Measurements from ENCODE around the gene SHKBP1. TPM values are rescaled to one million over a fixed set of nuclear protein-coding genes. Genes with fewer than 3 reads are reported as not detected.
"Not testable (repeated sequence)": the region's sequence is repeated elsewhere in the genome, so short reads cannot be mapped to it uniquely, and the experiment has no call there.

Gene SHKBP1
- total and polyA plus RNA-seq, 2 of the 8 experiments (the other 6 are each of a cell fraction or from before 2014, with no cell fraction given) = 74.6 to 98.8 TPM

- not testable (repeated sequence) for DNase-seq (ENCODE audit: low read depth in 1 of 2, low spot score in 2 of 2)
- peaks cover 28 to 49% (median 42%) of the 10 kb centered on the region in 4 experiments for H3K27me3 ChIP-seq (replicated peaks in 1 of 4; ENCODE audit: control insufficient read depth in 3 of 4, extremely low read depth in 1 of 4, insufficient read depth in 3 of 4, low read length in 3 of 4)
These were observed 12.1 kb upstream of the SHKBP1 start for GRCh38 chr19:40564535-40564934.

More at GRCh38 chr19:40564535-40564934, 12.1 kb upstream of the SHKBP1 start:
- H4K20me1 ChIP-seq (replicated peaks in 1 of 2; ENCODE audit: control insufficient read depth in 1 of 2, insufficient read depth in 2 of 2, low read length in 2 of 2); H3K18ac ChIP-seq (ENCODE audit: extremely low read depth, low read length); H3K23me2 ChIP-seq (ENCODE audit: low read depth, low read length); FAIRE-seq; H3K36me3 ChIP-seq (ENCODE audit: control insufficient read depth in 2 of 4, insufficient read depth in 4 of 4, low read length in 3 of 4); H3K4me1 ChIP-seq (replicated peaks in 1 of 4; ENCODE audit: control insufficient read depth in 3 of 4, insufficient read depth in 4 of 4, low read length in 3 of 4); H2BK20ac ChIP-seq (ENCODE audit: low read length); H3K56ac ChIP-seq (replicated peaks; ENCODE audit: insufficient read length, low read depth, low read length); H2BK5ac ChIP-seq (ENCODE audit: low read depth, low read length); H3K4ac ChIP-seq (replicated peaks; ENCODE audit: insufficient read length, low read depth, low read length); H3K79me1 ChIP-seq (ENCODE audit: low read depth, low read length); H3K4me2 ChIP-seq (ENCODE audit: insufficient read depth in 1 of 2, low read depth in 2 of 2, low read length in 2 of 2); H4K5ac ChIP-seq (ENCODE audit: insufficient read length, low read depth, low read length); H4K91ac ChIP-seq (replicated peaks; ENCODE audit: insufficient read length, low read length); H2BK120ac ChIP-seq (replicated peaks; ENCODE audit: low read depth, low read length); H3K27ac ChIP-seq (ENCODE audit: low read depth, low read length); H3K14ac ChIP-seq (ENCODE audit: insufficient read length); H3K9me3 ChIP-seq (ENCODE audit: insufficient read depth in 2 of 2, low read depth in 1 of 2, low read length in 1 of 2); H2AK5ac ChIP-seq (ENCODE audit: low read depth, low read length); H4K8ac ChIP-seq (ENCODE audit: extremely low read depth, insufficient read depth, low read length); H3K4me3 ChIP-seq (ENCODE audit: extremely low read depth in 1 of 4, insufficient read depth in 2 of 4, low read depth in 3 of 4, low read length in 4 of 4); H2BK12ac ChIP-seq (ENCODE audit: low read depth, low read length); H2BK15ac ChIP-seq (ENCODE audit: low read length); H3K23ac ChIP-seq (ENCODE audit: insufficient read length); H3K79me2 ChIP-seq (ENCODE audit: control insufficient read depth in 1 of 2, insufficient read depth in 2 of 2, low read length in 2 of 2); H3K9ac ChIP-seq (replicated peaks in 1 of 4; ENCODE audit: extremely low read depth in 1 of 4, low read depth in 3 of 4, low read length in 3 of 4); H2AFZ ChIP-seq (ENCODE audit: low read length): not testable (repeated sequence)
- ChIA-PET CTCF (ENCODE audit: partially characterized antibody) (interaction anchor here (1.3 to 1.8 kb wide), 3 partner anchors 16 to 70 kb away, joined by 3 to 5 read pairs (median 4); no protein-coding TSS in a partner anchor), POLR2A (ENCODE audit: partially characterized antibody) (interaction anchor here (1.3 to 2.1 kb wide), 2 partner anchors 15 to 23 kb away, joined by 3 to 4 read pairs; no protein-coding TSS in a partner anchor)
- WGBS, 2 experiments (ENCODE audit: extremely low coverage in 1 of 2, insufficient coverage in 1 of 2, insufficient read length in 1 of 2, insufficient replicate concordance in 2 of 2, low coverage in 1 of 2, low lambda C conversion rate in 2 of 2, missing lambda C conversion rate in 1 of 2) = 90% methylated on average over 1 of the region's 1 CpG; no CpG with 5 or more reads in 1 of the 2 experiments
